HL-60 (cell line): ENCODE measurements around the gene AIF1L.

Experiments used
- POLR2AphosphoS5 ChIP-seq: IDR thresholded peaks from 2 replicates; pipeline ENCODE4 v1.6.1; 2012; ENCODE audit warnings: low read depth
- TF ChIP-seq, protein P1 (sequence below): IDR thresholded peaks from one replicate; pipeline ENCODE4 v1.5.1; 2011; ENCODE audit warnings: low read length, control low read depth, inconsistent platforms; ENCODE audit not compliant: insufficient read depth
- TF ChIP-seq, protein P2 (sequence below): IDR thresholded peaks from 2 replicates; pipeline ENCODE4 v1.6.1; 2012; ENCODE audit warnings: low read depth; ENCODE audit not compliant: insufficient replicate concordance

DNA sequence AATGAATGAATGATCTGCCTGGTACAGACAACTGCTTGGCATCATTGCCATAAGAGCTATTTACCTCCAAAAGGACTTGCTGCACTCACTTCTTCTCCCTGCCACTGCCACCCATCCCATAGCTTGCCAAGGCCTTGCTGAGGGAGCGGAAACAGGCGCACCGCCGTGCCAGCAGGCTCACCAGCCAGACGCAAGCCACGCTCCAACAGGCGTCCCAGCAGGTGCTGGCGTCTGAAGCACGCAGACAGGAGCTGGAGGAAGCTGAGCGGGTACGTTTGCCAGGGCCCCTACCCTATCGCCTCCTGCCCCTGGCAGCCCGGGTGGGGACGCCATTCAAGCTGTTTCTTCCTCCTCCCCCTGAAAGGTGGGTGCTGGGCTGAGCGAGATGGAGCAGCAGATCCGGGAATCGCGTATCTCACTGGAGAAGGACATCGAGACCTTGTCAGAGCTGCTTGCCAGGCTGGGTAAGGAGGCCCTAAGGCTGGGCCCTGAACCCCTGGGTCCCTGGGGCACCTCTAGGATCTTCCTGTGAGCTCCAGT lies 8.9 kb upstream of the AIF1L start:
- TF ChIP-seq, protein P1, sequence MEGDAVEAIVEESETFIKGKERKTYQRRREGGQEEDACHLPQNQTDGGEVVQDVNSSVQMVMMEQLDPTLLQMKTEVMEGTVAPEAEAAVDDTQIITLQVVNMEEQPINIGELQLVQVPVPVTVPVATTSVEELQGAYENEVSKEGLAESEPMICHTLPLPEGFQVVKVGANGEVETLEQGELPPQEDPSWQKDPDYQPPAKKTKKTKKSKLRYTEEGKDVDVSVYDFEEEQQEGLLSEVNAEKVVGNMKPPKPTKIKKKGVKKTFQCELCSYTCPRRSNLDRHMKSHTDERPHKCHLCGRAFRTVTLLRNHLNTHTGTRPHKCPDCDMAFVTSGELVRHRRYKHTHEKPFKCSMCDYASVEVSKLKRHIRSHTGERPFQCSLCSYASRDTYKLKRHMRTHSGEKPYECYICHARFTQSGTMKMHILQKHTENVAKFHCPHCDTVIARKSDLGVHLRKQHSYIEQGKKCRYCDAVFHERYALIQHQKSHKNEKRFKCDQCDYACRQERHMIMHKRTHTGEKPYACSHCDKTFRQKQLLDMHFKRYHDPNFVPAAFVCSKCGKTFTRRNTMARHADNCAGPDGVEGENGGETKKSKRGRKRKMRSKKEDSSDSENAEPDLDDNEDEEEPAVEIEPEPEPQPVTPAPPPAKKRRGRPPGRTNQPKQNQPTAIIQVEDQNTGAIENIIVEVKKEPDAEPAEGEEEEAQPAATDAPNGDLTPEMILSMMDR: no peak
- TF ChIP-seq, protein P2, sequence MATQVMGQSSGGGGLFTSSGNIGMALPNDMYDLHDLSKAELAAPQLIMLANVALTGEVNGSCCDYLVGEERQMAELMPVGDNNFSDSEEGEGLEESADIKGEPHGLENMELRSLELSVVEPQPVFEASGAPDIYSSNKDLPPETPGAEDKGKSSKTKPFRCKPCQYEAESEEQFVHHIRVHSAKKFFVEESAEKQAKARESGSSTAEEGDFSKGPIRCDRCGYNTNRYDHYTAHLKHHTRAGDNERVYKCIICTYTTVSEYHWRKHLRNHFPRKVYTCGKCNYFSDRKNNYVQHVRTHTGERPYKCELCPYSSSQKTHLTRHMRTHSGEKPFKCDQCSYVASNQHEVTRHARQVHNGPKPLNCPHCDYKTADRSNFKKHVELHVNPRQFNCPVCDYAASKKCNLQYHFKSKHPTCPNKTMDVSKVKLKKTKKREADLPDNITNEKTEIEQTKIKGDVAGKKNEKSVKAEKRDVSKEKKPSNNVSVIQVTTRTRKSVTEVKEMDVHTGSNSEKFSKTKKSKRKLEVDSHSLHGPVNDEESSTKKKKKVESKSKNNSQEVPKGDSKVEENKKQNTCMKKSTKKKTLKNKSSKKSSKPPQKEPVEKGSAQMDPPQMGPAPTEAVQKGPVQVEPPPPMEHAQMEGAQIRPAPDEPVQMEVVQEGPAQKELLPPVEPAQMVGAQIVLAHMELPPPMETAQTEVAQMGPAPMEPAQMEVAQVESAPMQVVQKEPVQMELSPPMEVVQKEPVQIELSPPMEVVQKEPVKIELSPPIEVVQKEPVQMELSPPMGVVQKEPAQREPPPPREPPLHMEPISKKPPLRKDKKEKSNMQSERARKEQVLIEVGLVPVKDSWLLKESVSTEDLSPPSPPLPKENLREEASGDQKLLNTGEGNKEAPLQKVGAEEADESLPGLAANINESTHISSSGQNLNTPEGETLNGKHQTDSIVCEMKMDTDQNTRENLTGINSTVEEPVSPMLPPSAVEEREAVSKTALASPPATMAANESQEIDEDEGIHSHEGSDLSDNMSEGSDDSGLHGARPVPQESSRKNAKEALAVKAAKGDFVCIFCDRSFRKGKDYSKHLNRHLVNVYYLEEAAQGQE: no peak
- TF ChIP-seq POLR2AphosphoS5: no peak
